Stimulated activated CD8-positive, alpha-beta memory T cell treated with anti-CD3 and anti-CD28 coated beads, Interleukin-15, amount 100 ng/mL, for 4 hours (primary cell): ENCODE data around the gene PIK3R6.

Source experiments
- DNase-seq, 2 donors: peaks; one replicate each; pipeline ENCODE4 v3.0.0-alpha.2; 2020; ENCODE audit warnings: low read depth in 2 of 2

The PIK3R6 gene

GRCh38 chr17:8849311-8850041 lies 18.0 kb downstream of the PIK3R6 start:
- no peak for DNase-seq

- DNase-seq = no peak
Observed at GRCh38 chr17:8847891-8848290, 19.6 kb downstream of the PIK3R6 start.

- DNase-seq = no peak
Observed at GRCh38 chr17:8846768-8847211, 20.7 kb downstream of the PIK3R6 start.

- no peak for DNase-seq
Observed at GRCh38 chr17:8844229-8845218, 22.9 kb downstream of the PIK3R6 start.

- DNase-seq = no peak
Observed at GRCh38 chr17:8843344-8843743, 24.1 kb downstream of the PIK3R6 start.

GRCh38 chr17:8841844-8842243 lies 25.6 kb downstream of the PIK3R6 start:
- no peak for DNase-seq

GRCh38 chr17:8839410-8839935 lies 28.0 kb downstream of the PIK3R6 start:
- DNase-seq = no peak

GRCh38 chr17:8838551-8839095 lies 28.9 kb downstream of the PIK3R6 start:
- DNase-seq = no peak

GRCh38 chr17:8837563-8838075 lies 29.9 kb downstream of the PIK3R6 start:
- DNase-seq = no peak

- no peak for DNase-seq
Observed at GRCh38 chr17:8836821-8837562, 30.5 kb downstream of the PIK3R6 start.

- DNase-seq = no peak
Observed at GRCh38 chr17:8835631-8836364, 31.7 kb downstream of the PIK3R6 start.

GRCh38 chr17:8835106-8835505 lies 32.4 kb downstream of the PIK3R6 start:
- no peak for DNase-seq

GRCh38 chr17:8832711-8833352 lies 34.6 kb downstream of the PIK3R6 start:
- no peak for DNase-seq

GRCh38 chr17:8831234-8831849 lies 36.1 kb downstream of the PIK3R6 start:
- DNase-seq = no peak

GRCh38 chr17:8830141-8830540 lies 37.3 kb downstream of the PIK3R6 start:
- no peak for DNase-seq

- no peak for DNase-seq
Observed at GRCh38 chr17:8829036-8829941, 38.2 kb downstream of the PIK3R6 start.

- DNase-seq = no peak
Observed at GRCh38 chr17:8828517-8828875, 39.0 kb downstream of the PIK3R6 start.

GRCh38 chr17:8826808-8827435 lies 40.6 kb downstream of the PIK3R6 start:
- no peak for DNase-seq
